Naive thymus-derived CD4-positive, alpha-beta T cell (primary cell): ENCODE measurements around the gene QPCT. TPM values are rescaled to one million over a fixed set of nuclear protein-coding genes. Genes with fewer than 3 reads are reported as not detected.
"Not testable (repeated sequence)": the region's sequence is repeated elsewhere in the genome, so short reads cannot be mapped to it uniquely, and the experiment has no call there.

Experiments used
- ATAC-seq: fragments of 150-1000 bp; cut with Tn5 transposase; 2 replicates; pipeline ENCODE4 v1.10.0; 2021; ENCODE audit warnings: mild to moderate bottlenecking, moderate library complexity
- CTCF ChIA-PET: fragments of 350-600 bp; sonication (Branson Sonifier 250); formaldehyde crosslinking; loops from one replicate; lab custom pipeline; 2021; ENCODE audit warnings: antibody characterized with exemption; lab: Charles Lee
- POLR2A ChIA-PET: fragments of 350-600 bp; sonication (Branson Sonifier 250); formaldehyde crosslinking; loops from one replicate; lab custom pipeline; 2021; ENCODE audit warnings: antibody characterized with exemption, inconsistent platforms; lab: Charles Lee
- DNase-seq, 9 donors: peaks; one replicate each; pipeline versions ENCODE4 v3.0.0 to v3.0.0-alpha.2; 2020 to 2022; ENCODE audit warnings: mixed read lengths in 1 of 9
- H3K27ac ChIP-seq: one replicate; pipeline ENCODE4 v1.7.0; 2013; ENCODE audit warnings: mild to moderate bottlenecking, low read depth, low read length, moderate library complexity
- H3K27me3 ChIP-seq, 2 donors: one replicate each; pipeline ENCODE4 v1.7.0; 2013; ENCODE audit warnings: low read length in 2 of 2, mild to moderate bottlenecking in 2 of 2, moderate library complexity in 2 of 2; ENCODE audit not compliant: control insufficient read depth in 2 of 2, insufficient read depth in 2 of 2
- H3K36me3 ChIP-seq, 3 experiments: 1 replicate in 2 of 3; 2 replicates in 1 of 3; pipeline ENCODE4 v1.7.0; 2013; ENCODE audit warnings: low read length in 3 of 3, mild to moderate bottlenecking in 3 of 3, moderate library complexity in 1 of 3; ENCODE audit not compliant: insufficient read depth in 3 of 3, control insufficient read depth in 2 of 3
- H3K4me1 ChIP-seq, 2 donors: one replicate each; pipeline ENCODE4 v1.7.0; 2013; ENCODE audit warnings: low read length in 2 of 2, mild to moderate bottlenecking in 2 of 2, moderate library complexity in 1 of 2; ENCODE audit not compliant: control insufficient read depth in 2 of 2, insufficient read depth in 2 of 2
- H3K4me3 ChIP-seq: 2 replicates; pipeline ENCODE4 v1.7.0; 2013; ENCODE audit warnings: mild to moderate bottlenecking, low read length
- H3K9me3 ChIP-seq, 3 experiments: 1 replicate in 2 of 3; 2 replicates in 1 of 3; pipeline ENCODE4 v1.7.0; 2013; ENCODE audit warnings: low read length in 3 of 3; ENCODE audit not compliant: control insufficient read depth in 2 of 3
- H3K27ac Mint-ChIP-seq, 9 donors: one replicate each; pipeline ENCODE4 v1.8.0; 2020 to 2022; ENCODE audit warnings: mixed read lengths in 9 of 9, mild to moderate bottlenecking in 8 of 9, moderate library complexity in 5 of 9, inconsistent platforms in 2 of 9
- H3K27me3 Mint-ChIP-seq, 5 donors: one replicate each; pipeline ENCODE4 v1.8.0; 2021 to 2022; ENCODE audit warnings: mixed read lengths in 5 of 5, mild to moderate bottlenecking in 1 of 5
- H3K36me3 Mint-ChIP-seq, 5 donors: one replicate each; pipeline ENCODE4 v1.8.0; 2020 to 2022; ENCODE audit warnings: mixed read lengths in 5 of 5, mild to moderate bottlenecking in 3 of 5, inconsistent platforms in 1 of 5
- H3K4me1 Mint-ChIP-seq, 7 donors: one replicate each; pipeline ENCODE4 v1.8.0; 2020 to 2022; ENCODE audit warnings: mixed read lengths in 7 of 7, mild to moderate bottlenecking in 3 of 7, inconsistent platforms in 1 of 7
- H3K4me3 Mint-ChIP-seq, 10 donors: one replicate each; pipeline ENCODE4 v1.8.0; 2020 to 2022; ENCODE audit warnings: mild to moderate bottlenecking in 10 of 10, mixed read lengths in 10 of 10, moderate library complexity in 6 of 10, inconsistent platforms in 2 of 10
- H3K9me3 Mint-ChIP-seq, 11 donors: one replicate each; pipeline ENCODE4 v1.8.0; 2020 to 2022; ENCODE audit warnings: mixed read lengths in 11 of 11, mild to moderate bottlenecking in 4 of 11, inconsistent platforms in 1 of 11, moderate library complexity in 1 of 11
- intact Hi-C, 2 donors: fragments of 100-400 bp; cut with micrococcal nuclease; formaldehyde crosslinking; loops; one replicate each; pipeline ENCODE4 v1.15.1; 2023
- polyA plus RNA-seq, 2 donors: library from polyadenylated mRNA; unstranded; fragments of 300-500 nt; fragmentation: Illumina TruSeq; gene quantifications; one replicate each; pipeline ENCODE4 v1.2.3, GENCODE V29; 2021
- total RNA-seq, 6 experiments: library from RNA in 5 of 6; stranded (reverse) in 5 of 6; gene quantifications; 1 replicate in 5 of 6; 2 replicates in 1 of 6; pipeline ENCODE4 v1.2.3 and lab custom pipeline; 2021 to 2026

Gene QPCT
- total and polyA plus RNA-seq, 7 experiments from 2014 or later = 0.36 to 15.1 (median 0.70) TPM

DNA sequence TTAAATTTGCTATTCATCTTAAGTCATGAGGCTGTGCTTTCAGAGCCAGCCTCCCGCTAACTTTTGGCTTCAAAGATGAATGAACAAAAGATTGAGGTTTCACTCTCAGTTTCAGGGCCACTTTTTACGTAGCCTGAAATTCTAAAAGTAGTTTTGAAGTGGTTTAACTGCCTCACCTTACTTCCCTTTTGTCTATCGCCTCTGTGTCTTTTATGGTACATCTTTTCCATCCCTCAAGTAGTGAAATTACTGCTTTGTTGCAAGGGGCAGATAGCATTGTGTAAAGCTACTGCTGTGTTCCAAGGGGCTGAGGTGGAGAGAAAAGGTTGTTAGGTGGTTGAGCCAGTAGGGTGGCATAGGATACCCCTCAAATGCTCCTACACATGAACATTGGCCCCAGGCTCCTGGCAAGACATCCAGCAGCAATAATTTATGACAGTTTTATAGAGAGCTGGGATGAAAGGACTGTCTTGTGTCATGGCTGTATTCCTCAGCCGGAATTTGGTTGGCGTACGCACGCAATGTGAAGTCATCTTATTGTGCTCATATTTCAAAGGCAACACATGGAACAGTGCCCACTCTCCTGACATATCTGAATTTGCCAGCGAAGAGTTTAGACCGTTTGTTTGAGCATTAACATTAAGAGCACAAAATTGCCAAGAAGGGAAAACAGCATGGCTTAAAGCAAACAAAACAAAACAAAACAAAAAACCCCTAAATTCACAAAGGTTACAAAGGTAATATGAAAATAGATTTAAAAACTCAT, 32.2 kb downstream of the QPCT start:
- Histone ChIP-seq H3K27ac (no peak overlapping the region), H3K36me3 (no peaks in the 10 kb centered on the region), H3K4me1 (peaks cover 13 to 17% of the 10 kb centered on the region in 2 donors), H3K4me3 (no peak overlapping the region), H3K9me3 (no peaks in the 10 kb centered on the region), H3K27me3 (peaks cover 0 to 6% of the 10 kb centered on the region in 2 donors)
- ChIA-PET CTCF (interaction anchor here (0.8 to 1.5 kb wide), 3 partner anchors 13 to 456 kb away, joined by 3 to 5 read pairs (median 3); no protein-coding TSS in a partner anchor), POLR2A (interaction anchor here (0.7 to 1.0 kb wide), 2 partner anchors 8 to 33 kb away, joined by 3 read pairs; no protein-coding TSS in a partner anchor)
- Mint-ChIP-seq H3K4me3 (peak overlapping the region in 9 of 10 donors; percentile 33 to 80 (median 63)), H3K36me3 (peaks cover 0 to 2% (median 0%) of the 10 kb centered on the region in 5 donors), H3K9me3 (no peaks in the 10 kb centered on the region), H3K27ac (peak overlapping the region in 4 of 9 donors; percentile 16 to 65 (median 35)), H3K4me1 (peaks cover 11 to 30% (median 17%) of the 10 kb centered on the region in 7 donors), H3K27me3 (peaks cover 25 to 66% (median 53%) of the 10 kb centered on the region in 5 donors)
- DNase-seq (peak in 8 of 9 donors; percentile 27 to 69 (median 56)), ATAC-seq (peak; percentile 86)
- intact Hi-C loops = loop anchor here (1.0 to 10.0 kb wide), 9 partner anchors 8 to 1748 kb away; partner anchors contain the start of genes CDC42EP3 (in 1 of the 2), CEBPZ (in 1 of the 2), CEBPZOS (in 1 of the 2) and NDUFAF7 (in 1 of the 2)

DNA sequence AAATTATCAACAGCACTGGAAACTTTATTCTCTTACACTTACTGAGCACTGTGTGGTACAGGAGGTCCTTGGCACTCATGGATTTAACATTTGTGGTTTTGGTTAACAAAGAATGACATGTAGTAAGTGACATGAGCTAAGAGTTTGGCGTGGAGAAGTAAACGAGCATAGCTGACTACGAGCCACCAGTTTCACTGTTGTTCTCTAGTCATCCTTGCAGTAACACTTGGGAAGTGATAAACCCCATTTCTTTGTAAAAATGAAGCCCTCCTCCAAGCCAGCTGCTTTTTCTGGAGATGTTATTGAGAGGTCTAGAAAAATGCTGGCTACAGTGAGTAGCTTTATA, 32.7 kb downstream of the QPCT start:
- H3K27ac ChIP-seq = no peak overlapping the region
- H3K4me1 ChIP-seq = peaks cover 13 to 17% of the 10 kb centered on the region in 2 donors
- ChIA-PET CTCF (interaction anchor here (0.8 to 0.9 kb wide), 2 partner anchors 13 to 18 kb away, joined by 3 read pairs; no protein-coding TSS in a partner anchor), POLR2A (interaction anchor here (1.0 kb wide), 1 partner anchor 9 kb away, joined by 3 read pairs; no protein-coding TSS in a partner anchor)
- peak in 2 of 9 donors; percentile 15 to 35 for DNase-seq
- no peak overlapping the region for H3K4me3 ChIP-seq
- H3K27ac Mint-ChIP-seq = peak overlapping the region in 1 of 9 donors; percentile 16
- peaks cover 0 to 6% of the 10 kb centered on the region in 2 donors for H3K27me3 ChIP-seq
- H3K27me3 Mint-ChIP-seq = peaks cover 25 to 61% (median 48%) of the 10 kb centered on the region in 5 donors
- peak overlapping the region in 3 of 10 donors; percentile 63 to 80 (median 75) for H3K4me3 Mint-ChIP-seq
- no peaks in the 10 kb centered on the region for H3K9me3 ChIP-seq
- H3K36me3 Mint-ChIP-seq = peaks cover 0 to 2% (median 0%) of the 10 kb centered on the region in 5 donors
- peak; percentile 56 for ATAC-seq
- H3K4me1 Mint-ChIP-seq = peaks cover 11 to 30% (median 17%) of the 10 kb centered on the region in 7 donors
- intact Hi-C loops = loop anchor here in 1 of 2 donors (2.0 to 10.0 kb wide), 4 partner anchors 32 to 1748 kb away; partner anchors contain the start of genes CDC42EP3, CEBPZ, NDUFAF7 and QPCT
- H3K9me3 Mint-ChIP-seq = no peaks in the 10 kb centered on the region
- H3K36me3 ChIP-seq = no peaks in the 10 kb centered on the region

DNA sequence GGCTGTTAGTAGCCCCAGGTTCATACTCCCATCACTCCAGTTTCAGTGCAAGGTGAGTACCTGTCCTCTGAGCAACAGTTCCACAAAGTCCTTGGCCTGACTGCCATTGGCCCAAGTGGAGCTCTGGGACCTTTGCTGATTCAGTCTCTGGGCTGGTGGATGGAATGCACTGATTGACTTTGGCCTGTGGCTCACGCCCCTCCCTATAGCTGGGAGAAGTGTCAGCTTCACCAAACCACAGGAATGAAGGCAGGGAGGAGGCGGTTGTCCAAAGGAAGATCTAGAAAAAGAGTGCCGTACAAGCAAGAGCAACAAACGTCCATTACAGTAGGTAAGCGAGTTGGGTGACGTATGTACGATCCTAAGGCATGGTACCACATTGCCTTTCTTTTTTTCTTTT, 34.0 kb downstream of the QPCT start:
- ChIA-PET CTCF (no interaction called here), POLR2A (no interaction called here)
- Histone ChIP-seq H3K4me3 (no peak overlapping the region), H3K36me3 (no peaks in the 10 kb centered on the region), H3K27ac (no peak overlapping the region), H3K27me3 (peaks cover 0 to 4% of the 10 kb centered on the region in 2 donors), H3K4me1 (peaks cover 13 to 17% of the 10 kb centered on the region in 2 donors), H3K9me3 (no peaks in the 10 kb centered on the region)
- intact Hi-C loops = loop anchor here in 1 of 2 donors (5.0 to 10.0 kb wide), 3 partner anchors 146 to 1746 kb away; partner anchors contain the start of genes CDC42EP3, CEBPZ, NDUFAF7 and SOS1
- no peak overlapping the region for H3K4me3 Mint-ChIP-seq
- ATAC-seq (no peak), DNase-seq (no peak)
- H3K27me3 Mint-ChIP-seq = peaks cover 19 to 52% (median 39%) of the 10 kb centered on the region in 5 donors
- H3K9me3 Mint-ChIP-seq = no peaks in the 10 kb centered on the region
- peaks cover 0 to 2% (median 0%) of the 10 kb centered on the region in 5 donors for H3K36me3 Mint-ChIP-seq
- peaks cover 11 to 30% (median 17%) of the 10 kb centered on the region in 7 donors for H3K4me1 Mint-ChIP-seq
- H3K27ac Mint-ChIP-seq = no peak overlapping the region

DNA sequence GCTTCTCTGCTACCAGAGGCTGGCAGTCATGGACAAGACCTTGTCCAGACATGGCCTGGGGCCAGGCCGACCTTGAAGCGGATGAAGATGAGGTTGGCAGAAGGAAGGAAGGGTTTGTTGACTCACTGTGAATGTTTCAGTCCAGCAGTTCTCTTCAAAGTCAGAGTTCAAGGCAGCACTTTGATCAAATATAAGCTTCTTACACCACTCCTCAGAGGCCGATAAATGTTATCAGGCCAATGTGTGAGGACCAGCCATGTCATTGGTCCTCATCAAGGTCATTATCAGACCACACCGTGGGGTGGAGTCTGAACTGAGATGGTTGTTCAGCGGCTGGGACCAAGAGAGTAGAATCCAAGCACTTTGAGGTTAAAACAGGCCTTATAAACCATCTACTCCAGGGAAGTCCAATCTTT, 35.5 kb downstream of the QPCT start:
- intact Hi-C loops = loop anchor here in 1 of 2 donors (5.0 to 10.0 kb wide), 3 partner anchors 148 to 1745 kb away; partner anchors contain the start of genes CDC42EP3, CEBPZ, NDUFAF7 and SOS1
- ATAC-seq = no peak
- H3K4me3 Mint-ChIP-seq = no peak overlapping the region
- Histone ChIP-seq H3K27ac (no peak overlapping the region), H3K27me3 (no peaks in the 10 kb centered on the region), H3K36me3 (no peaks in the 10 kb centered on the region), H3K4me3 (no peak overlapping the region), H3K9me3 (no peaks in the 10 kb centered on the region), H3K4me1 (peaks cover 13 to 17% of the 10 kb centered on the region in 2 donors)
- H3K27ac Mint-ChIP-seq = no peak overlapping the region
- H3K9me3 Mint-ChIP-seq = no peaks in the 10 kb centered on the region
- peaks cover 18 to 40% (median 25%) of the 10 kb centered on the region in 5 donors for H3K27me3 Mint-ChIP-seq
- ChIA-PET CTCF (no interaction called here), POLR2A (interaction anchor here (1.1 kb wide), 1 partner anchor 9 kb away, joined by 4 read pairs; no protein-coding TSS in a partner anchor)
- H3K36me3 Mint-ChIP-seq = peaks cover 0 to 2% (median 0%) of the 10 kb centered on the region in 5 donors
- H3K4me1 Mint-ChIP-seq = peaks cover 11 to 29% (median 17%) of the 10 kb centered on the region in 7 donors
- DNase-seq = no peak

DNA sequence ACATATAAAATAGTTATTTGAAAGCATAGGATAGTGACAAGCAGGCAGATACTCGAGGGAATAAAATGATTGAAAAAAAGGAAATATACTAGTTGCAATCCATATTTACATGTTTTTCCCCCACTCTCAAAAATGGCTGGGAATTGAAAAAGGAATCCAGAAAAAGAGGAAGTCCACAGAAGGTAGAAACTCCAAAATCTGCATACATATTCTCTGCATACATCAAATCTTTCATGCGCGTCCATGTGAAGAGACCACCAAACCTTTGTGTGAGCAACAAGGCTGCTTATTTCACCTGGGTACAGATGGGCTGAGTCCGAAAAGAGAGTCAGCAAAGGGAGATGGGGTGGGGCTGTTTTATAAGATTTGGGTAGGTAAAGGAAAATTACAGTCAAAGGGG, 36.4 kb downstream of the QPCT start:
- H3K4me3 Mint-ChIP-seq, H3K27ac Mint-ChIP-seq, H3K27ac ChIP-seq, H3K27me3 ChIP-seq, H3K36me3 Mint-ChIP-seq, H3K9me3 ChIP-seq, DNase-seq, ATAC-seq, intact Hi-C loops, POLR2A ChIA-PET, H3K4me3 ChIP-seq, H3K9me3 Mint-ChIP-seq, H3K36me3 ChIP-seq, CTCF ChIA-PET: not testable (repeated sequence)
- Mint-ChIP-seq H3K27me3 (peaks cover 13 to 33% (median 19%) of the 10 kb centered on the region in 5 donors), H3K4me1 (peaks cover 11 to 26% (median 15%) of the 10 kb centered on the region in 7 donors)
- H3K4me1 ChIP-seq = peaks cover 12 to 15% of the 10 kb centered on the region in 2 donors

DNA sequence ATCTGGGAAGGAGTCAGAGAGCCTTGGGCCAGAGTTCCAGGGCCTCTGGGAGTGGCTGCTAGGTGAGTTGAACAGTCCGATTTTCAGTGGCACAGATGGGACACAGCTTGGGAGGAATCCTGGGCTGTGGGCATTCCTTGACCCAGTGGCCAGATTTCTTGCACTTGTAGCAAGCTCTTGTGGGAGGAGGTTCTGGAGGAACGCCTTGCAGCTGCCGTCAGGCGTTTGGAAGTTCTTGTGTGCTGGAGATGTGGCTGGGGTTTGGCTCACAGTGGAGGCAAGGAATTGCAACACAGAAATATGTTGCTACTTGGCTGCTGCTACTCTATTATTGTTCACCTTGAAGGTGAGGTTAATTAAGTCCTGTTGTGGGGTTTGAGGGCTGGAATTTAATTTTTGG, 39.8 kb downstream of the QPCT start:
- H3K4me1 ChIP-seq, H3K27me3 Mint-ChIP-seq, H3K4me3 Mint-ChIP-seq, POLR2A ChIA-PET, H3K27ac ChIP-seq, H3K4me1 Mint-ChIP-seq, H3K4me3 ChIP-seq, H3K9me3 ChIP-seq, H3K36me3 ChIP-seq, ATAC-seq, DNase-seq, intact Hi-C loops, H3K9me3 Mint-ChIP-seq, H3K27ac Mint-ChIP-seq, H3K27me3 ChIP-seq, H3K36me3 Mint-ChIP-seq: not testable (repeated sequence)
- CTCF ChIA-PET = interaction anchor here (0.7 kb wide), 1 partner anchor 37 kb away, joined by 3 read pairs; no protein-coding TSS in a partner anchor
